H1 (cell line): Measurements from ENCODE around the gene ZSWIM6.
A peak's percentile ranks its signal among the peaks of the same experiment; 100 is the strongest.

Experiments
- ASH2L ChIP-seq: fragments of 200-600, 300-600 bp; sonication (generic); IDR thresholded peaks from one replicate; pipeline ENCODE4 v1.7.1; 2017; ENCODE audit warnings: low read length
- EZH2 ChIP-seq: fragments of 200-600 bp; sonication (generic); IDR thresholded peaks from 2 replicates; pipeline ENCODE4 v1.7.1; 2012; ENCODE audit warnings: low read depth, mild to moderate bottlenecking, moderate library complexity, low read length, inconsistent platforms; ENCODE audit not compliant: severe bottlenecking
- GABPA ChIP-seq: IDR thresholded peaks from 2 replicates; pipeline ENCODE4 v1.6.1; 2011; ENCODE audit warnings: mild to moderate bottlenecking, low read length, moderate library complexity, borderline replicate concordance; ENCODE audit not compliant: insufficient read depth
- RAD21 ChIP-seq, 2 experiments: IDR thresholded peaks in 1 of 2; conservative IDR thresholded peaks in 1 of 2; 2 replicates each; pipeline ENCODE4 v1.6.1; 2011; ENCODE audit warnings: low read depth in 2 of 2, low read length in 2 of 2, improper control_type of control experiment in 1 of 2, inconsistent platforms in 1 of 2, mild to moderate bottlenecking in 1 of 2, moderate library complexity in 1 of 2
- RBBP5 ChIP-seq: IDR thresholded peaks from 2 replicates; pipeline ENCODE4 v1.7.1; 2012; ENCODE audit warnings: low read depth, mild to moderate bottlenecking, inconsistent platforms, low read length, moderate library complexity, borderline replicate concordance
- SP1 ChIP-seq: IDR thresholded peaks from 2 replicates; pipeline ENCODE4 v1.6.1; 2011; ENCODE audit warnings: low read depth, low read length
- SRF ChIP-seq: IDR thresholded peaks from 2 replicates; pipeline ENCODE4 v1.6.1; 2011; ENCODE audit warnings: mild to moderate bottlenecking, low read depth, low read length, moderate library complexity
- TEAD4 ChIP-seq: IDR thresholded peaks from 2 replicates; pipeline ENCODE4 v1.6.1; 2012; ENCODE audit warnings: low read depth, low read length, inconsistent platforms, mixed read lengths
- TF ChIP-seq, protein P1 (sequence below): IDR thresholded peaks from 2 replicates; pipeline ENCODE4 v1.6.1; 2012; ENCODE audit warnings: inconsistent platforms
- TF ChIP-seq, protein P2 (sequence below), 3 experiments: IDR thresholded peaks; 1 replicate in 2 of 3; 2 replicates in 1 of 3; pipeline versions ENCODE4 v1.5.1 to v1.6.1; 2011; ENCODE audit warnings: low read length in 3 of 3, mild to moderate bottlenecking in 3 of 3, inconsistent platforms in 2 of 3, low read depth in 1 of 3, moderate library complexity in 1 of 3; ENCODE audit not compliant: insufficient read depth in 1 of 3; ENCODE audit errors: control extremely low read depth in 1 of 3
- TF ChIP-seq, protein P3 (sequence below): IDR thresholded peaks from 2 replicates; pipeline ENCODE4 v1.6.1; 2012; ENCODE audit warnings: low read length, inconsistent platforms
- TF ChIP-seq, protein P4 (sequence below): IDR thresholded peaks from 2 replicates; pipeline ENCODE4 v1.6.1; 2011; ENCODE audit warnings: low read depth, mild to moderate bottlenecking, low read length; ENCODE audit not compliant: insufficient read depth

DNA sequence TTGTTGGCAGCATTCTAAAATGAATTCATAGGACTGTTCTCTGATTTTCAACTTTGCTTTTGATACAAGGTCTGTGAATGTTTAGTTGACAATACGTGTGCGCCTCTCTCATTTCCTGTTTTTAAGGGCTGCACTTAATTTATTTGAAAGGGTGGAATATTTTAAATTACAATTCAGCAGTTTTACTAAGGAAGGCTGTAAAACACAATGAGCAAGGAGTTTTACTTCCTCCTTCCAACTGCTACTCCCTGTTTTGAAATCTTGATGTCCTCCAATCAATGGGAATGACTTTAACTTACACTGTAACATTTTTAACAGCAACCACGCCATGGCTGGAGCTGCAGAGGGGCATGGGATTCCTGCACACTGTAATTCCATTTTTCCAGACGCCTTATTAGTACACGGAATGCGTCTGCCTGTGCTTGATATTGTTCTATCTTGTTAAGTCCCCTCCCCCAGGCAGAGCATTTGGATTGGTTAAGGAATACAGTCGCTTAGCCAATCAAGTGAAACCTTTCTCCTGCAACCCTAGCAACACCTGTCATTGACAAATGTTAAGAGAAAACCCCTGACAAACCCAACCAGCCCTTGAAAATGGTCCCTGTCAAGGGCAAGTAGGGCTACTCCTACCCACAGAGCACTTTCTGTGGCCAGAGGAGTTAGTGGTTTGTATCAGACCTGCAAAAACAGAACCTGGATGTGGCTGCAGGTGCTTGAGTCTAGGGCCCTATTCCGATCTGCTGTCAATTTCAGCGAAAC is 12.5 kb upstream of the ZSWIM6 start:
- no peak for TF ChIP-seq SRF
- TF ChIP-seq, protein P1, sequence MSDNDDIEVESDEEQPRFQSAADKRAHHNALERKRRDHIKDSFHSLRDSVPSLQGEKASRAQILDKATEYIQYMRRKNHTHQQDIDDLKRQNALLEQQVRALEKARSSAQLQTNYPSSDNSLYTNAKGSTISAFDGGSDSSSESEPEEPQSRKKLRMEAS = no peak
- no peak for TF ChIP-seq RAD21 (IDR thresholded peaks at IDR 0.05 in 1 of 2, conservative IDR thresholded peaks at IDR 0.05 in 1 of 2; ENCODE audit: low read depth in 2 of 2, low read length in 2 of 2)
- no peak for TF ChIP-seq TEAD4
- TF ChIP-seq, protein P2, sequence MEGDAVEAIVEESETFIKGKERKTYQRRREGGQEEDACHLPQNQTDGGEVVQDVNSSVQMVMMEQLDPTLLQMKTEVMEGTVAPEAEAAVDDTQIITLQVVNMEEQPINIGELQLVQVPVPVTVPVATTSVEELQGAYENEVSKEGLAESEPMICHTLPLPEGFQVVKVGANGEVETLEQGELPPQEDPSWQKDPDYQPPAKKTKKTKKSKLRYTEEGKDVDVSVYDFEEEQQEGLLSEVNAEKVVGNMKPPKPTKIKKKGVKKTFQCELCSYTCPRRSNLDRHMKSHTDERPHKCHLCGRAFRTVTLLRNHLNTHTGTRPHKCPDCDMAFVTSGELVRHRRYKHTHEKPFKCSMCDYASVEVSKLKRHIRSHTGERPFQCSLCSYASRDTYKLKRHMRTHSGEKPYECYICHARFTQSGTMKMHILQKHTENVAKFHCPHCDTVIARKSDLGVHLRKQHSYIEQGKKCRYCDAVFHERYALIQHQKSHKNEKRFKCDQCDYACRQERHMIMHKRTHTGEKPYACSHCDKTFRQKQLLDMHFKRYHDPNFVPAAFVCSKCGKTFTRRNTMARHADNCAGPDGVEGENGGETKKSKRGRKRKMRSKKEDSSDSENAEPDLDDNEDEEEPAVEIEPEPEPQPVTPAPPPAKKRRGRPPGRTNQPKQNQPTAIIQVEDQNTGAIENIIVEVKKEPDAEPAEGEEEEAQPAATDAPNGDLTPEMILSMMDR (IDR thresholded peaks at IDR 0.05; ENCODE audit: control extremely low read depth in 1 of 3, insufficient read depth in 1 of 3, low read depth in 1 of 3, low read length in 3 of 3) = no peak
- TF ChIP-seq, protein P3, sequence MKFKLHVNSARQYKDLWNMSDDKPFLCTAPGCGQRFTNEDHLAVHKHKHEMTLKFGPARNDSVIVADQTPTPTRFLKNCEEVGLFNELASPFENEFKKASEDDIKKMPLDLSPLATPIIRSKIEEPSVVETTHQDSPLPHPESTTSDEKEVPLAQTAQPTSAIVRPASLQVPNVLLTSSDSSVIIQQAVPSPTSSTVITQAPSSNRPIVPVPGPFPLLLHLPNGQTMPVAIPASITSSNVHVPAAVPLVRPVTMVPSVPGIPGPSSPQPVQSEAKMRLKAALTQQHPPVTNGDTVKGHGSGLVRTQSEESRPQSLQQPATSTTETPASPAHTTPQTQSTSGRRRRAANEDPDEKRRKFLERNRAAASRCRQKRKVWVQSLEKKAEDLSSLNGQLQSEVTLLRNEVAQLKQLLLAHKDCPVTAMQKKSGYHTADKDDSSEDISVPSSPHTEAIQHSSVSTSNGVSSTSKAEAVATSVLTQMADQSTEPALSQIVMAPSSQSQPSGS = no peak
- no peak for TF ChIP-seq ASH2L
- no peak for TF ChIP-seq RBBP5
- no peak for TF ChIP-seq GABPA
- TF ChIP-seq, protein P4, sequence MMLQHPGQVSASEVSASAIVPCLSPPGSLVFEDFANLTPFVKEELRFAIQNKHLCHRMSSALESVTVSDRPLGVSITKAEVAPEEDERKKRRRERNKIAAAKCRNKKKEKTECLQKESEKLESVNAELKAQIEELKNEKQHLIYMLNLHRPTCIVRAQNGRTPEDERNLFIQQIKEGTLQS = no peak
- no peak for TF ChIP-seq EZH2
- peak; percentile 93 for TF ChIP-seq SP1
